Mucosa of descending colon (tissue), 3 donors: Measurements from ENCODE around the gene ZNF644. TPM values are rescaled to one million over a fixed set of nuclear protein-coding genes. Genes with fewer than 3 reads are reported as not detected.
"Not testable (repeated sequence)": the region's sequence is repeated elsewhere in the genome, so short reads cannot be mapped to it uniquely, and the experiment has no call there.

Experiments
- ATAC-seq: fragments of 200-7000 bp; cut with Tn5 transposase; one replicate; pipeline ENCODE4 v1.9.1; 2020; ENCODE audit warnings: mild to moderate bottlenecking, moderate library complexity
- DNase-seq, 3 donors: peaks; one replicate each; pipeline ENCODE4 v3.0.0-alpha.2; 2020
- H3K36me3 ChIP-seq: fragments of 200-600 bp; one replicate; pipeline ENCODE4 v1.8.0; 2021; ENCODE audit warnings: low read depth, mild to moderate bottlenecking
- H3K4me1 ChIP-seq: fragments of 200-600 bp; one replicate; pipeline ENCODE4 v1.8.0; 2021; ENCODE audit warnings: low read depth, mild to moderate bottlenecking
- H3K4me3 ChIP-seq: fragments of 200-600 bp; one replicate; pipeline ENCODE4 v1.8.0; 2021; ENCODE audit warnings: mild to moderate bottlenecking
- H3K9me3 ChIP-seq: fragments of 200-600 bp; one replicate; pipeline ENCODE4 v1.8.0; 2021; ENCODE audit warnings: mild to moderate bottlenecking
- CTCF ChIP-seq: fragments of 200-600 bp; IDR thresholded peaks from one replicate; pipeline ENCODE4 v1.8.0; 2022; ENCODE audit warnings: antibody characterized with exemption, mild to moderate bottlenecking
- intact Hi-C, 2 donors: fragments of 100-400 bp; cut with DNase I in 1 of 2; cut with micrococcal nuclease in 1 of 2; formaldehyde crosslinking; loops; one replicate each; pipeline versions ENCODE4 v1.11.0 to v1.11.1; 2022; cut with DNase I, micrococcal nuclease
- total RNA-seq, 3 donors: library from RNA; stranded (reverse); fragmentation: NEBNext Ultra II Directional in 2 of 3; extraction: Animal tissue kit (Norgen Biotek cat#: 25700) in 2 of 3; gene quantifications; one replicate each; pipeline versions ENCODE4 v1.2.1 to v1.2.4, GENCODE V29; 2021 to 2023
- donor health status: DM: no; HTN: no; CAD: no; lungs with moderate emphysema.
- donor health status: DM: no; HTN: no; CAD: no.
- donor health status: DM: no; HTN: yes; CAD: no.

The ZNF644 gene
- total RNA-seq, 3 donors from 2014 or later, result 53.7 to 74.2 (median 61.3) TPM

DNA sequence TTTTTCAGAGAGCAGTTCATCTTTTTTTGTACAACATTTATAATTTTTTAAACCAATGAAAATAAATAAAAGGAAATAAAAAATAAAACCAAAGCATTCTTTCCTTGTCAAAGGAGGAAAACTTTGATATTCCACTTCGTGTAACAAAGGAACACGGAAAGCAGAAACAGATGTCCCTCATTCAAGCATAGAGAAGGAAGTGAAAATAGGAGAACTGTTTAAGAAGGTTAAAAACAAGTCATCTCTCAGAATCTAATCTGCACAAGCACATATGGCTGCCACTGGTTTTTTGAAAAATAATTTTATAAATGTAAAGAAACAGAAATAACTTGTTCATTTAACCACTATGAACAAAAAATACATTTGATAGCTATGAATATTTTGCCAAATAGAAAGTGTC lies 35.9 kb upstream of the ZNF644 start:
- DNase-seq, result no peak
- Histone ChIP-seq H3K9me3 (no peaks in the 10 kb centered on the region), H3K36me3 (no peaks in the 10 kb centered on the region), H3K4me3 (no peak overlapping the region), H3K4me1 (no peaks in the 10 kb centered on the region)
- TF ChIP-seq CTCF, result no peak
- ATAC-seq, result no peak
- intact Hi-C loops, result no loop called here

- ATAC-seq, result peak; percentile 44
- no peak for DNase-seq
- Histone ChIP-seq H3K36me3 (no peaks in the 10 kb centered on the region), H3K9me3 (no peaks in the 10 kb centered on the region), H3K4me1 (no peaks in the 10 kb centered on the region), H3K4me3 (no peak overlapping the region)
- intact Hi-C loops, result no loop called here
- no peak for TF ChIP-seq CTCF
Observed at GRCh38 chr1:91054780-91055481, 33.1 kb upstream of the ZNF644 start.

DNA sequence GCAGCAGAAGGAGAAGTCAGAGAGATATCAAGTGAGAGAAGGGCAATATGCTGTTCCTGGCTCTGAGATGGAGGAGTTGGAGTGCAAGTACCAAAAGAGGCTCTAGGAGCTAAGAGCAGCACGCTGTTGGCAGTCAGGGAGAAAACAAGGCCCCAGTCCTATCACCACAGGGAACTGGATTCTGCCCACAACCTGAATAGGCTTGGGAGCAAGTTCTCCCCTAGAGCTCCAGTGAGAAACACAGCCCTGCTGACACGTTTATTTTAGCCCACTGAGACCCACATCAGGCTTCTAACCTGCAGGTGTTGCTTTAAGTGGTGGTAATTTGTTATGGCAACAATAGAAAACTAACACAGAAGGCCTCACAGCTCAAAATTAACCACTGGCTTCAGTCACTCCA lies 31.8 kb upstream of the ZNF644 start:
- Histone ChIP-seq H3K9me3 (no peaks in the 10 kb centered on the region), H3K4me3 (no peak overlapping the region), H3K4me1 (peaks cover 7% of the 10 kb centered on the region), H3K36me3 (no peaks in the 10 kb centered on the region)
- no peak for TF ChIP-seq CTCF
- intact Hi-C loops, result no loop called here
- DNase-seq, result no peak
- no peak for ATAC-seq

GRCh38 chr1:91049551-91049950 lies 27.7 kb upstream of the ZNF644 start:
- H3K36me3 ChIP-seq, DNase-seq, H3K4me3 ChIP-seq, ATAC-seq, H3K9me3 ChIP-seq, intact Hi-C loops: not testable (repeated sequence)
- H3K4me1 ChIP-seq, result peaks cover 15% of the 10 kb centered on the region

GRCh38 chr1:91046766-91047165 lies 24.9 kb upstream of the ZNF644 start:
- peaks cover 15% of the 10 kb centered on the region for H3K4me1 ChIP-seq
- no peaks in the 10 kb centered on the region for H3K36me3 ChIP-seq
- ATAC-seq (no peak), DNase-seq (no peak)
- no peaks in the 10 kb centered on the region for H3K9me3 ChIP-seq
- TF ChIP-seq CTCF, result no peak
- H3K4me3 ChIP-seq, result no peak overlapping the region
- intact Hi-C loops, result no loop called here

DNA sequence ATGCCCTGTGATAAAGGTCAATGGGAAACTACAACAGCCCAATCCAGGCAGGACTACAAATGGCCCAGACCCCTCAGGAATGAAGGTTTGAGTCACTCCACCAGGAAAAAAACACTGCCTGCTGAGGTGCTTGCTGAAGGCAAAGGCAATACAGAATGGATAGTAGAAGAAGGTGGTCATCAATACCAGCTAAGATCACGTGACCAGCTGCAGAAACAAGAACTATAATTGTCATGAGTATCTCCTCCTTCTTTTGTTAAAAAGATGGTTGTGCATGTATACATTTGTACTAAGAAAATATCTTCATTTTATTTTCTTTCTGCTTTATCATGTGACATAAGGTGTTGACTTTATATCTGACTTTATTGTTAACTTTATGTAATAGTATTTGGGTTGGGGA lies 23.4 kb upstream of the ZNF644 start:
- no peak overlapping the region for H3K4me3 ChIP-seq
- intact Hi-C loops, result no loop called here
- no peak for TF ChIP-seq CTCF
- ATAC-seq, result no peak
- no peak for DNase-seq
- no peaks in the 10 kb centered on the region for H3K9me3 ChIP-seq
- peaks cover 15% of the 10 kb centered on the region for H3K4me1 ChIP-seq
- no peaks in the 10 kb centered on the region for H3K36me3 ChIP-seq

GRCh38 chr1:91044776-91045175 lies 22.9 kb upstream of the ZNF644 start:
- intact Hi-C loops, ATAC-seq, H3K36me3 ChIP-seq, H3K4me3 ChIP-seq, H3K9me3 ChIP-seq: not testable (repeated sequence)
- H3K4me1 ChIP-seq, result peaks cover 15% of the 10 kb centered on the region
- peak in 1 of 3 donors; percentile 21 for DNase-seq

DNA sequence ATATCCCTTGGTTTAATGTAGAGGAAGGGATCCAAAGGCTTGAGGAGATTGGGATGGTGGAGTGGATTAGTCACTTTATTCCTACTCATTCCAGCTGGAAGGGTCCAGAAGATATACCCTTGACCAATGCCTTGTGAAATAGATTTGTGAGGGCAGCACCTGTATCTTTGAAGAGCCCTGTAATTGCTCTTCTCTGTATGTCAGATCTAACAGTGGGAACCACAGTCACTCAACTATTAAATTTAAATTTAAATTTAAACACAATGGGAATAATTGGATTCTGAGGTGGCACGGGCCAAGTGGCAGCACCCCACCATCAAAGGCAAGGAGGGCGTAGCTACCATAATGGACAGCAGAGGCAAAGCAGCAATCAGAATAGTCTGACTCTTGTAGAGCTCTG lies 20.5 kb upstream of the ZNF644 start:
- intact Hi-C loops, H3K36me3 ChIP-seq, ATAC-seq, H3K9me3 ChIP-seq, DNase-seq, H3K4me3 ChIP-seq: not testable (repeated sequence)
- H3K4me1 ChIP-seq, result peaks cover 16% of the 10 kb centered on the region
